ENCODE data around the gene PAK4.
"Not testable (repeated sequence)": the region's sequence is repeated elsewhere in the genome, so short reads cannot be mapped to it uniquely, and the experiment has no call there.

Gene PAK4

GRCh38 chr19:39125554-39126311 lies at the start of gene PAK4:
TSS of gene PAK4 (plus strand) at chr19:39125786. CDS start at chr19:39169554, 43,768 bp downstream.
- DNase-seq (ENCODE audit: low read depth) = peak; percentile 82

GRCh38 chr19:39077323-39077722 lies 48.3 kb upstream of the PAK4 start:
- DNase-seq (ENCODE audit: low read depth) = no peak

GRCh38 chr19:39078436-39079200 lies 47.0 kb upstream of the PAK4 start:
- peak; percentile 98 for DNase-seq (ENCODE audit: low read depth)

- DNase-seq (ENCODE audit: low read depth) = no peak
These were observed 45.2 kb upstream of the PAK4 start for GRCh38 chr19:39080431-39080830.

- DNase-seq (ENCODE audit: low read depth) = no peak
These were observed 43.4 kb upstream of the PAK4 start for GRCh38 chr19:39082167-39082566.

GRCh38 chr19:39082745-39083598 lies 42.6 kb upstream of the PAK4 start:
- DNase-seq (ENCODE audit: low read depth) = no peak

- DNase-seq (ENCODE audit: low read depth) = no peak
These were observed 42.0 kb upstream of the PAK4 start for GRCh38 chr19:39083599-39083982.

GRCh38 chr19:39083983-39084731 lies 41.4 kb upstream of the PAK4 start, which contains the start of gene ACP7:
TSS of gene ACP7 (plus strand) at chr19:39084368. CDS start at chr19:39085270, 902 bp downstream.
- no peak for DNase-seq (ENCODE audit: low read depth)

- no peak for DNase-seq (ENCODE audit: low read depth)
These were observed 40.9 kb upstream of the PAK4 start for GRCh38 chr19:39084732-39085080.

- no peak for DNase-seq (ENCODE audit: low read depth)
These were observed 40.2 kb upstream of the PAK4 start for GRCh38 chr19:39085392-39085791.

- no peak for DNase-seq (ENCODE audit: low read depth)
These were observed 39.2 kb upstream of the PAK4 start for GRCh38 chr19:39086386-39086785.

- no peak for DNase-seq (ENCODE audit: low read depth)
These were observed 37.5 kb upstream of the PAK4 start for GRCh38 chr19:39087907-39088686.

GRCh38 chr19:39090016-39090415 lies 35.6 kb upstream of the PAK4 start:
- DNase-seq (ENCODE audit: low read depth) = not testable (repeated sequence)

- no peak for DNase-seq (ENCODE audit: low read depth)
These were observed 34.7 kb upstream of the PAK4 start for GRCh38 chr19:39090881-39091280.

GRCh38 chr19:39095799-39096540 lies 29.6 kb upstream of the PAK4 start:
- DNase-seq (ENCODE audit: low read depth) = not testable (repeated sequence)

GRCh38 chr19:39097299-39097698 lies 28.3 kb upstream of the PAK4 start:
- no peak for DNase-seq (ENCODE audit: low read depth)

GRCh38 chr19:39097721-39098120 lies 27.9 kb upstream of the PAK4 start:
- DNase-seq (ENCODE audit: low read depth) = no peak

GRCh38 chr19:39098365-39099269 lies 27.0 kb upstream of the PAK4 start:
- DNase-seq (ENCODE audit: low read depth) = no peak

GRCh38 chr19:39099341-39099740 lies 26.2 kb upstream of the PAK4 start:
- DNase-seq (ENCODE audit: low read depth) = no peak

Measured in GM04503 (cell line).